Measurements from ENCODE around the gene THAP10.
"Not testable (repeated sequence)": the region's sequence is repeated elsewhere in the genome, so short reads cannot be mapped to it uniquely, and the experiment has no call there.

The THAP10 gene

DNA sequence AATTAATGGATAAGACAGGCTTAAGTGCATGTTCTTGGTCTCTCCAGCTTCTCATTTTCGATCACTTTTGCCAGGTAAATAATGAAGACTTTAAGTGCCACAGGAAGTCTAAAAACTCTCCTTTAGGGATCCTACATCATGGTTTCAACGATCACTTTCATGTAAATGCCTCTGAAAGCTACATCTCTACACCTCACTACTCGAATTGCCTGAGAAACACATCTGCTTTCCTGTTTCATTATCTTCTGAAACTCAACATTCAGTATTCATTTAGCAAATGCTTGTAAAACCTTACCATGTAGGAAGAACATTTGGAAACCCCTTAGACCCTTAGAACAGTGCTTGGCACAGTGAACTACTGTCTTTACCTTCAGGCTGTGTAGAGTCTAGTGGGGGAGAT, 16.2 kb downstream of the THAP10 start:
- no peak for DNase-seq

- DNase-seq: no peak
Observed at GRCh38 chr15:70875001-70875782, 17.0 kb downstream of the THAP10 start.

GRCh38 chr15:70873232-70874054, 18.8 kb downstream of the THAP10 start:
- DNase-seq: no peak

- not testable (repeated sequence) for DNase-seq
Observed at GRCh38 chr15:70871490-70871889, 20.7 kb downstream of the THAP10 start.

DNA sequence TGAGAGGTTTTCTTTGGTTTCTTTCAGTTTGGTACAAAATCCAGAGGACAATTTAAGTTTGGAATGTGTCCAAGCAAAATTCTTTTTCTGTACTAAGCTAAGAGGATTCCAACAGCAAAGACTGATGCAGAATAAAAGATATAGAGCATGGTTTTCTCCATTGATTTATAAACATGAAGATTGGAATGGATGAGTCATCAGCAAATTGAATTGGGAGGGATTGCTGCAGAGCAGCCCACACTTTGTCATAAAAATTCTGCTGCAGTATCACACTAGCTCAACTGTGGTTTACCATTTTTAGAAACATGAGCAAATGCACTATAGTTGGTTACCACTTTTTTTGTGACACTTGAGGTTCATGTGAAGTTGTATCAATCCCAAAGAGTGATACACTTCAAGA, 22.2 kb downstream of the THAP10 start:
- no peak for DNase-seq

GRCh38 chr15:70869346-70869745, 22.9 kb downstream of the THAP10 start:
- DNase-seq: no peak

DNA sequence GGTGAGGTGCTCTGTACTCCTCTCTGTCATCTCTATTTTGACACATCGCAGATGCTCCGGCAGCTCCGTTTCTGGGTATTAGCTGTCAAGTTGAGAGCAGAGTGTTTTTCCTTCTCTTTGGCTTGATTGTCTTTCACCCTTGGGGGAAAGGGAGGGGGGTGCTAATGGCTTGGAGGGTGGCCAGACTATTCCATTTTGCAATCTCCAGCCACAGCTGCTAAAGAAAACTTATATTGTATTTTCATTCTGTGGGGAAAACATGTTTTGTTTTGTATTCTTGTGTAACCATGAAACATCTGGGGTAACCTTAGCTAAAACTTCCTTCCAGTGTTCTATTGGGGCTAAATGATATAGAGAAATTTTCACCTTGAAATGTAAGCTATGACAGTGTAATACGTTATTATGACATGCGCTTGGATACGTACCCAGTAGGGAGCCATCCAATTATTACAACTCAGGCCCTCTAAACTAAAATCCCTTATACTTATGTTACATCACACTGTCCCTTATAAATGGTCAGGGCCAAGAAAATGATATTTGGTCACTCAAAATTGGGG, 24.2 kb downstream of the THAP10 start:
- DNase-seq: no peak

GRCh38 chr15:70866982-70867641, 25.1 kb downstream of the THAP10 start:
- no peak for DNase-seq

DNA sequence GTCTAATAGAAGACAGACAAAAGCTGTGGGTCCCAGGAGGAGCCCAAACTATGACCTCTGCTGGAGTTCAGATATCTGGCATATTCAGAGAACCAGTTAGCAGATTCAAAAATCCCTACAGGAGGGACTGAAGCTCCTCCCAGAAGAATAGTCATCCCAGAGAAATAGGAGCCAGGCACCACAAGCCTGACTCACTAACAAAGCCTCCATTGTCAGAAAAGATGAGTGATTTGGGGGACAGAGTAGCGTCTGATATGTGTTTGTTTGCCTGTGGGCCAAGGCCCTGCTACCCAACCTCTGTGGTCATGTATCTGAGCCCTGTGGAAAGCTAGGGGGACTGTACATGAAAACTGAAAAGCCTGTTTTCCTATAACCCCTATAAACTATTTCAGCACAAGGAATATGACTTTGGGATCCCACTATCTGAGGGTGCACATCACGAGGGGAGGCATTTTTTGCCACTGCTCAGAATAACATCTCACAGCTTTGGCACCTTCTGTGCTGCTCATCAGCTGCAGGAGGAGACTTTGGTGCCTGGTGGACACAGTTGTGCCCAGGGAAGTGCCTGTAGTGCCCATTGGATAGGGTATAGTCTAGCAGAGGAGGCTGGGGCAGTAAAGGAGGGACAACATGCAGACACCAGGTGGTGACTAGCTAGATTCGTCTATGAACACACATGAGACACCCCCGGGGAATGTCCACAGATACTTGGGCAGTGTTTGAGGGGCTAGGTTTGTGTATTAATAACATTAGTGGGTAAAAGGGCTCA, 28.6 kb downstream of the THAP10 start:
- DNase-seq: peak; percentile 80

DNA sequence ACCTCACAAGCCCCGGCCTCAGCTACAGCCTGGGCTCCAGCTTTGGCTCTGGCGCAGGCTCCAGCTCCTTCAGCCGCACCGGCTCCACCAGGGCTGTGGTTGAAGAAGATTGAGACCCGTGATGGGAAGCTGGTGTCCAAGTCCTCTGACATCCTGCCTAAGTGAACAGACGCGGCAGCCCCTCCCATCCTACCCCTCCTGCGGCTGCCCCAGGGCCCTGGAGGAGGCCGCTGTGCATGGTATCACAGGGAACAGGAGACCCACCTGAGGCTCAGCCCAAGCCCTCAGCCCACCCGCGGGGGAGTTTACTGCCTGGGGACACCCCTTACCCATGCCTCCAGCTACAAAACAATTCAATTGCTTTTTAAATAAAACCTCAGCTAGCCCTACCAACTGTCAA, 32.2 kb downstream of the THAP10 start:
- no peak for DNase-seq

- no peak for DNase-seq
Observed at GRCh38 chr15:70859322-70859908, 32.8 kb downstream of the THAP10 start.

DNA sequence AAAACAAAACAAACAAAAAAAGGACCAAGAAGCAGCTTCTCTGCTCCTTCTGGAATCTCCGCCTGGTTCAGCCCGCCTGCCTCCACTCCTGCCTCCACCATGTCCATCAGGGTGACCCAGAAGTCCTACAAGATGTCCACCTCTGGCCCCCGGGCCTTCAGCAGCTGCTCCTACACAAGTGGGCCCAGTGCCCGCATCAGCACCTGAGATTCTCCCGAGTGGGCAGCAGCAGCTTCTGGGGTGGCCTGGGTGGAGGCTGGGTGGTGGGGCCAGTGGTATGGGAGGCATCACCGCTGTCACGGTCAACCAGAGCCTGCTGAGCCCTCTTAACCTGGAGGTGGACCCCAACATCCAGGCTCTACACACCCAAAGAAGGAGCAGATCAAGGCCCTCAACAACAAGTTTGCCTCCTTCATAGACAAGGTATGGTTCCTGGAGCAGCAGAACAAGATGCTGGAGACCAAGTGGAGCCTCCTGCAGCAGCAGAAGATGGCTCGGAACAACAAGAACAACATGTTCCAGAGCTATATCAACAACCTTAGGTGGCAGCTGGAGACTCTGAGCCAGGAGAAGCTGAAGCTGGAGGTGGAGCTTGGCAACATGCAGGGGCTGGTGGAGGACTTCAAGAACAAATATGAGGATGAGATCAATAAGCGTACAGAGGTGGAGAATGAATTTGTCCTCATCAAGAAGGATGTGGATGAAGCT, 33.5 kb downstream of the THAP10 start:
- not testable (repeated sequence) for DNase-seq

DNA sequence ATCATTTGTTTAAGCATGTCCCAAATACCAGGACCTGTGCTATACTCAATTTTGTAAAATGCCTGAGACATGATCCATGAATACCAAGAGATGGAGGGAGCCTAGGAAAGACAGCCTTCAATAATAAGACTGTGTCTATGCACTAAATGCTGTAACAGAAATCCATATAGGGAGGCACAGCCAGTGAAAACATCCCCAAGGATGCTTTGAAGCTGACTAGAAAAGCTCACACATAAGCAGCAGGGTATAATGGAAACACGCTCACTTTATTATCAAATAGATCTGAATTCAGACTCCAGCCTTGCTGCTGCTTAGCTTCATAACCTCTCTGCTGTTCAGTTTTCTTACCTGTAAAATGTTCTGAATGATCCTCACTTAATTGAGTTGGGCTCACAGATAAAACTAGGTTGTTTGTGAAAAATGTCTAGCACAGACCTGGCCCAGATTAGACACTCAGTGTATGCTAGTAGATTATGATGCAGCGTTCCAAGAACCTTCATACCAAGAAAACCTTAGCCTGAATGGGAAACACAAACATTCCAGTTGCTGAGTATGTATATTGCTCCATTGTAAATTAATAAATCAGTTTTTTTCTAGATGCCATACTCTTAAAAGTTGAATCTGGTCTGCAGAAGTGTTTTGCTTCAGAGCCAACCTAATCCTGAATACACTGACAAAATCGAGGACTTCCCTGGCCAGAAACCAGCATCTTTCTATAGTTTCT, 34.5 kb downstream of the THAP10 start:
- no peak for DNase-seq

DNA sequence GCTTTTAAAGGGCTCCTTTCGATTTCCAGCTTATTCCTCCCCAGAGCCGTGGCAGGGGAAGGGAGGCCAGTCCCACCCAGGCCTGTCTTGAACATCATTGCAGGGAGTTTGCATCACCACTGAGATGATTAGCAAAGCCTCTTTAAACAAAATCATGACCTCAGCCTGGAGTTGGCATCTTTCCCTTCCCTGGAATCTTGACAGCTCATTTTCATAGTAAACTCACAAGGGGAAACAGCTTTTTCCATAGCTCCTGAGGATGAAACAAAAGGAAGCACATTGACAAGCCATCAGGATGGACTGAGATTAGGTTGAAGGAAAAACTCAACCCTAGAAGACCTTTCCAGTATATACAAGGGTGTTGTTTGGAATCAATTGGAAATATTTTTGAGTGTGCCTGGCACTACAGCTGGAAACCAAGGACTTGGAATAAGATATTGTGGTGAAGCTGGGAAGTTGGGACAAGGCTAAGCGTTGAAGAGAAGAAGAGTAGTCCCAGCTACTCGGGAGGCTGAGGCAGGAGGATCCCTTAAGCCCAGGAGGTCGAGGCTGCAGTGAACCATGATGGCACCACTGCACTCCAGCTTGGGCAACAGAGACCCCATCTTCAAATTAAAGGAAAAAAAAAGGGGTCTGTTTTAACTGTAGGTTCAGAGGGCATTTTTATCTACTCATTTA, 35.2 kb downstream of the THAP10 start:
- DNase-seq: no peak

GRCh38 chr15:70856177-70856883, 35.9 kb downstream of the THAP10 start:
- no peak for DNase-seq

DNA sequence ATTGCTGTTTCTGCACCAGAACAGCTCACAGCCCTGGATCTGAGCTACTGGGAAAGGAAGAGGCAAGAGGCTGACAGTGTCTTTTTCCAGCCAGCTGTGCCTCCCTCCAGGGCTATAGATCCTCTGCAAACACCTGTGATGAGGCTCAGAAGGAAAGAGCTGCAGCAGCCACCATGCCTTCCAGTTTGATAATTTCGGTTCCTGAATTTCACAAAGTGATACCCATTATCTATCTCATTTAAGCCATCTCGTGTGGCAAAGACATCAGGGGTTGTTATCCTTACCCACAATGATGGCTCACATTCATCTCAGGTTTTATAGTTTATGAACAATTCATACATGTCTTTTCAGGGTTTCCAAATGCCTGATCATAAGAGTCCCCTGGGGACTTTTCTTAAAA, 36.5 kb downstream of the THAP10 start:
- no peak for DNase-seq

DNA sequence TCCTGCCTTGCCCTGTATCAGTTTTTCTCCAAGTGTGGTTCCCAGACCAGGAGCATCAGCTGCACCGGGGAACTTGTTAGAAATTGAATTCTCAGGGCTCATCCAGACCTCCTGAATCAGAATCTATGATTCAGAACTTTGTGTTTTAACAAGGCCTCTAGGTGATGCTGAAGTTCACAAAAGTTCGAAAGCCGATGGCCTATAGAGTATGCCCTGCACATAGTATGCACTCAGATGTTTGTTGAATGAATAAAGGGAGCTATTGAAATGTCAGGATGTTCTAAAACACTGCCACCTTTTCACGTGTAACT, 37.6 kb downstream of the THAP10 start:
- DNase-seq: no peak

GRCh38 chr15:70853973-70854665, 38.1 kb downstream of the THAP10 start, which contains the start of gene LARP6:
Gene LARP6, minus strand, starts transcription at chr15:70854157. Its CDS starts 69 bp downstream, at chr15:70854088.
- DNase-seq: peak; percentile 84

Measured in islet precursor cell (in vitro differentiated cells).